Endothelial cell of umbilical vein (primary cell): ENCODE data around the gene ZNF285.

Experiments used
- CTCF ChIP-seq, 2 donors: IDR thresholded peaks; 1 replicate in 1 of 2; 2 replicates in 1 of 2; pipeline ENCODE4 v1.5.1; 2011; ENCODE audit warnings: low read length in 2 of 2, mild to moderate bottlenecking in 2 of 2, moderate library complexity in 2 of 2, control low read depth in 1 of 2, inconsistent platforms in 1 of 2, low read depth in 1 of 2; ENCODE audit not compliant: insufficient read depth in 1 of 2; ENCODE audit errors: extremely low read depth in 1 of 2
- EZH2 ChIP-seq: IDR thresholded peaks from 2 replicates; pipeline ENCODE4 v1.6.1; 2012; ENCODE audit warnings: borderline replicate concordance, low read depth, mild to moderate bottlenecking, moderate library complexity, low read length, inconsistent platforms; ENCODE audit not compliant: severe bottlenecking
- FOS ChIP-seq: IDR thresholded peaks from 2 replicates; pipeline ENCODE4 v1.6.1; 2011; ENCODE audit warnings: mild to moderate bottlenecking, low read length, moderate library complexity, borderline replicate concordance; ENCODE audit not compliant: insufficient read depth
- GATA2 ChIP-seq: IDR thresholded peaks from 2 replicates; pipeline ENCODE4 v1.7.0; 2011; ENCODE audit warnings: low read depth, mild to moderate bottlenecking, moderate library complexity, mixed read lengths, low read length; ENCODE audit not compliant: insufficient read length, insufficient read depth
- JUN ChIP-seq: IDR thresholded peaks from 2 replicates; pipeline ENCODE4 v1.6.1; 2011; ENCODE audit warnings: borderline replicate concordance, low read depth; ENCODE audit not compliant: insufficient read length, insufficient read depth
- MAX ChIP-seq: IDR thresholded peaks from 2 replicates; pipeline ENCODE4 v1.6.1; 2011; ENCODE audit not compliant: insufficient read depth, insufficient read length
- MYC ChIP-seq: IDR thresholded peaks from one replicate; pipeline ENCODE4 v1.6.1; 2011; ENCODE audit warnings: mild to moderate bottlenecking, low read depth, low read length
- POLR2A ChIP-seq: IDR thresholded peaks from 2 replicates; pipeline ENCODE4 v1.6.1; 2012; ENCODE audit warnings: low read depth, mild to moderate bottlenecking, control low read depth, low read length
- POLR2AphosphoS5 ChIP-seq: IDR thresholded peaks from 2 replicates; pipeline ENCODE4 v1.6.1; 2012; ENCODE audit warnings: low read depth, mild to moderate bottlenecking, control low read depth, low read length, moderate library complexity; ENCODE audit not compliant: insufficient read depth

- TF ChIP-seq JUN (no peak), CTCF (IDR thresholded peaks at IDR 0.05; ENCODE audit: extremely low read depth in 1 of 2, insufficient read depth in 1 of 2, low read depth in 1 of 2, low read length in 2 of 2) (no peak), POLR2AphosphoS5 (no peak), POLR2A (peak; percentile 19), MAX (peak; percentile 46), EZH2 (no peak), FOS (no peak), MYC (no peak), GATA2 (no peak)
These were observed at the start of gene ZNF285 for GRCh38 chr19:44401139-44402115.
